Left cardiac atrium (tissue), 4 donors: ENCODE results near the gene VWA2. TPM values are rescaled to one million over a fixed set of nuclear protein-coding genes. Genes with fewer than 3 reads are reported as not detected.

Experiments used
- ATAC-seq, 2 donors: fragments of 200-7000 bp; cut with Tn5 transposase; one replicate each; pipeline ENCODE4 v1.9.1; 2020; ENCODE audit warnings: mild to moderate bottlenecking in 2 of 2, moderate library complexity in 2 of 2
- DNase-seq: peaks from one replicate; pipeline ENCODE4 v3.0.0-alpha.2; 2020
- intact Hi-C, 2 donors: fragments of 100-400 bp; cut with DNase I; formaldehyde crosslinking; loops; one replicate each; pipeline versions ENCODE4 v1.14.1 to v1.15.1; 2022 to 2023
- total RNA-seq, 2 donors: library from RNA; stranded (reverse); fragmentation: NEBNext Ultra II Directional; extraction: Animal tissue kit (Norgen Biotek cat#: 25700); gene quantifications; one replicate each; pipeline ENCODE4 v1.2.1, GENCODE V29; 2021
- donor health status: DM: no; HTN: yes; CAD: no.
- donor health status: DM: no; HTN: yes; CAD: no; lungs with severe emphysema.
- donor health status: DM: yes; HTN: yes; CAD: no.
- donor health status: Dilated cardiomyopathy.

VWA2 gene
- total RNA-seq, 2 donors from 2014 or later, result 0.13 to 0.21 TPM

GRCh38 chr10:114245121-114245791, 6.2 kb downstream of the VWA2 start:
- intact Hi-C loops, result no loop called here
- no peak for ATAC-seq
- DNase-seq, result no peak

- intact Hi-C loops, result no loop called here
- no peak for ATAC-seq
- DNase-seq, result no peak
These were observed 7.7 kb downstream of the VWA2 start for GRCh38 chr10:114246679-114247305.

- ATAC-seq, result no peak
- intact Hi-C loops, result no loop called here
These were observed 11.2 kb downstream of the VWA2 start for GRCh38 chr10:114250236-114250635.

GRCh38 chr10:114250716-114251115, 11.7 kb downstream of the VWA2 start:
- no peak for ATAC-seq
- intact Hi-C loops, result no loop called here
- no peak for DNase-seq

More at GRCh38 chr10:114250236-114250635, 11.2 kb downstream of the VWA2 start:
- DNase-seq, result no peak

- DNase-seq (no peak), ATAC-seq (no peak)
- intact Hi-C loops, result no loop called here
These were observed 13.0 kb downstream of the VWA2 start for GRCh38 chr10:114252092-114252491.

GRCh38 chr10:114252883-114253282, 13.8 kb downstream of the VWA2 start:
- no peak for DNase-seq
- intact Hi-C loops, result no loop called here
- ATAC-seq, result no peak

GRCh38 chr10:114255227-114255626, 16.2 kb downstream of the VWA2 start:
- ATAC-seq, result no peak
- DNase-seq, result no peak
- intact Hi-C loops, result no loop called here

GRCh38 chr10:114256008-114256765, 17.1 kb downstream of the VWA2 start:
- intact Hi-C loops, result no loop called here
- DNase-seq, result no peak
- ATAC-seq, result no peak

GRCh38 chr10:114256822-114257221, 17.8 kb downstream of the VWA2 start:
- ATAC-seq, result no peak
- intact Hi-C loops, result no loop called here
- no peak for DNase-seq

- peak in 1 of 2 donors; percentile 10 for ATAC-seq
- DNase-seq, result no peak
- intact Hi-C loops, result no loop called here
These were observed 18.4 kb downstream of the VWA2 start for GRCh38 chr10:114257498-114257897.

GRCh38 chr10:114258274-114258840, 19.3 kb downstream of the VWA2 start:
- intact Hi-C loops, result no loop called here
- no peak for DNase-seq
- no peak for ATAC-seq

- intact Hi-C loops, result no loop called here
- DNase-seq (peak; percentile 72), ATAC-seq (peak; percentile 75 to 91)
These were observed 20.8 kb downstream of the VWA2 start for GRCh38 chr10:114259824-114260223.

- DNase-seq (no peak), ATAC-seq (no peak)
- intact Hi-C loops, result no loop called here
These were observed 21.3 kb downstream of the VWA2 start for GRCh38 chr10:114260366-114260765.

- intact Hi-C loops, result no loop called here
- DNase-seq (no peak), ATAC-seq (no peak)
These were observed 22.0 kb downstream of the VWA2 start for GRCh38 chr10:114261076-114261475.

- ATAC-seq, result no peak
- intact Hi-C loops, result no loop called here
- no peak for DNase-seq
These were observed 23.4 kb downstream of the VWA2 start for GRCh38 chr10:114262496-114262895.

GRCh38 chr10:114265392-114266053, 26.5 kb downstream of the VWA2 start:
- intact Hi-C loops, result no loop called here
- peak; percentile 54 for DNase-seq
- peak; percentile 39 to 80 for ATAC-seq

- intact Hi-C loops, result no loop called here
- peak; percentile 39 to 74 for ATAC-seq
- DNase-seq, result no peak
These were observed 27.5 kb downstream of the VWA2 start for GRCh38 chr10:114266521-114266920.

GRCh38 chr10:114271075-114271778, 32.2 kb downstream of the VWA2 start:
- ATAC-seq (peak in 1 of 2 donors; percentile 5), DNase-seq (no peak)
- intact Hi-C loops, result no loop called here

- intact Hi-C loops, result no loop called here
- ATAC-seq (peak; percentile 84 to 95), DNase-seq (peak; percentile 49)
These were observed 32.7 kb downstream of the VWA2 start for GRCh38 chr10:114271779-114272167.
